Jurkat, Clone E6-1 (cell line): ENCODE results near the gene DEUP1.

Source experiments
- DNase-seq: peaks from one replicate; pipeline ENCODE4 v3.0.0-alpha.2; 2011; ENCODE audit warnings: low read depth, low spot score
- H3K4me3 ChIP-seq: 2 replicates; pipeline ENCODE4 v1.5.1; 2011; ENCODE audit warnings: mild to moderate bottlenecking, low read length, control low read depth, moderate library complexity

DEUP1 gene

DNA sequence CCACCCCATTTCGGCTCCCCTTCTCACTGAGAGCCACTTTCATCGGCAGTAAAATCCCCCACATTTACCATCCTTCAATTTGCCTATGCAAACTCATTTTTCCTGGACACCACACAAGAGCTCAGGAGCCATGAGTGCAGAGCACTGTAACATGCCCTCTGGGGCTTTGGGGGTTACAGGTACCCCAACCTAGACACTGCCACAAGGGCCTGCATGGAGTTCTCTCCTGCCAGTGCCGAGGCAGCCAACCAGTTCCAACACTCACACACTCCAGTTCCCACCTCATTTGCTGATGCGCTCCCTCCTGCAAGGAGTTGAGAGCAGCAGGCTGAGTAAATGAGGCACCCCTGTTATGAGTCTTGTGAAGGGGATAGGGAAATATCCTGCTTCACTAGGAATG is 136.5 kb downstream of the DEUP1 start:
- no peak for DNase-seq

DNA sequence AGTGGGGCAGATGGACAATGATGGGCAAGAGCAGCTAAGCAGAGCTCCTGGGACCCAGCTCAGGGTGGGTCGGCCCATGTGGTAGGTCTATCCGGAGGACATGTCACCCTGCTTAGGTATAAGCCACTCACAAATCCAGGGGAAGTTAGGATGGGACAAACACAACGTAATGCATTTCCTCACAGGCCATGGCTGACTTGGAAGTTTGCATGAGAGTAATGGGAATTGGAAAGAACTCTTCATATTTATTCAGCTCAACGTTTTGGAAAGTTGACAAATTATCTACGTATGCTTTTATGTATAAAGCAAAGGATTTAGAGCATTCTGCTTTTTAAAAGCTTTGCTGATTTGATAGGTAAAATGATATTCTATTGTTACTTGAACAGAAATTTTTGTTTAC is 137.7 kb downstream of the DEUP1 start:
- DNase-seq: no peak
- no peak overlapping the region for H3K4me3 ChIP-seq

More for the DNA sequence above, 136.5 kb downstream of the DEUP1 start:
- H3K4me3 ChIP-seq: no peak overlapping the region

DNA sequence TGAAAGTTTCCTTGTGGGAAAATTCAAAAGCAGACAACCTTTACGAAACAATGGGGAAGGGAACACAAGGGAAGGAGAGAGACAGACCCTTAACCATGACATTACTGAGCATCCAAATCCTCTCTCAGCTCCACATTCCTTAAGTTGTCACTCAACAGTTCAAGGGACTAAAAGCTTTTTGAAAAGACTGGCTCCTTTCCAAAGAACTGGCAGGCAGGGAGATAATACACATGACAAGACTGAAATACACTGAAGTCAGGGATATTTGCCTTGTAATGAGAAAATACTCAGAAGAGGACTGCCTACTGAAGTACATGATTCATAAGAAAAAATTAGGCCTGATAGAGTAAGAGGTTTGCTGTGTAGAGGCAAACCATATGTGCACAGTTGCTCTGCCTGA is 143.6 kb downstream of the DEUP1 start:
- DNase-seq: no peak
- no peak overlapping the region for H3K4me3 ChIP-seq

DNA sequence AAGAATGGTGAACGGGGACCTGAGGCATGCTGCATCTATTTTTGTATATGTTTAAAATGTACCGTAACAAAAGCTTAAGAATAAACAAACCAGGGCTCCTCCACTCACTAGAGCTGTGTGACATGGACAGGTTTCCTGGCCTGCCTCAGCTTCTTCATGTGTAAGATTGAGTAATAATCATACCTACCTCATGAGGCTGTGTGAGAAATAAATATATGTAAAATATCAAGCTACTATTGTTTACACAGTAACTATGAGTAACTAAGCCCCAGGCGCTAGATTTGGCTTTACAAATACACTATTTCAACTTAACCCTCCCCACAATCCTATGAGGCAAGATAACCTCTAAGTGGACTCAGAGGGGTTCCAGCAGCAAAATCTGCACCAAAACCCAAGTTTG is 146.3 kb downstream of the DEUP1 start:
- H3K4me3 ChIP-seq: no peak overlapping the region
- no peak for DNase-seq

DNA sequence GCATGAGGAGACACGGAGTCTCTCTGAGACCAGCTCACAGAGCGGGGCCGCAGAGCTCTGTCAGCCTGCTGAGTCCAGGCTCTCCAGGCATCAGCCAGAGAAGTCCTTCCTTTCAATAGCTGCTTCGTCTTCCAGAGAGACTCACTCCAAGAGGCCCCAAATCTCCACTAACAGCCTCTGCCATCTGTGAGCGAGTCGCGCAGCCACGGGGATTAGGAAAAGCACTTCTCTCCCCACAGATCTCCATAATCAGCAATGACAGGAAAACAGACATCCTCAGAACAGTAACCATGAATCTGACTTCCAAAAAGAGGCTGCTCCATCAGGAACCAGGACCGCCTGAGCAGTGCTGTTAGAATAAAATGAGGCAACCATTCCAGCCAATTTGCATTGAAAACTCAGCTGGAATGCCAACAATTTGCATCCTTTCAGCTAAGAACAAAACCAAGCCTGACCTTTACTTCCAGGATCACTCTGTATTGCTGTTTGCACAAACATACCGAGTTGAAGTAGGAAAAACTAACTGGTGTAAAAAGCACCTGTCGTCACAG is 147.2 kb downstream of the DEUP1 start:
- no peak overlapping the region for H3K4me3 ChIP-seq
- no peak for DNase-seq

DNA sequence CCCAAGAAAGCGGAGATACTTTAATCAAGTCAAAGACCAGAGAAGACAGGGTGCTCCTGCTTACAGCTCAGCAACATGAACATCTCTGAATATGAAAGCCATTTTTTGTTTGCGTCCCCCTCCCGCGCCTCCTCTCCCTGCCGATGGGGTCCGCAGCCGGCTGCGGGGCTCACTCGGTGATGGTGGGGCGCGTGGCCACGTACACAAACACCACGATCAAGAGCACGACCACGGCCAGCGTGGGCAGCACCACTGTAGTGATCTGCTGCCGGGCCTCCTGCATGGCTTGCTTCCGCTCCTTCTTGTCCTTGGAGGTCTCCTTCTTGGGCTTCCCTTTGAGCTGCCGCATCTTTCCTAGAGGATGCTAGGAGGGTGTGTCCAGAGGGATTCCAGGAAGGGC is 148.3 kb downstream of the DEUP1 start:
- no peak overlapping the region for H3K4me3 ChIP-seq
- no peak for DNase-seq

DNA sequence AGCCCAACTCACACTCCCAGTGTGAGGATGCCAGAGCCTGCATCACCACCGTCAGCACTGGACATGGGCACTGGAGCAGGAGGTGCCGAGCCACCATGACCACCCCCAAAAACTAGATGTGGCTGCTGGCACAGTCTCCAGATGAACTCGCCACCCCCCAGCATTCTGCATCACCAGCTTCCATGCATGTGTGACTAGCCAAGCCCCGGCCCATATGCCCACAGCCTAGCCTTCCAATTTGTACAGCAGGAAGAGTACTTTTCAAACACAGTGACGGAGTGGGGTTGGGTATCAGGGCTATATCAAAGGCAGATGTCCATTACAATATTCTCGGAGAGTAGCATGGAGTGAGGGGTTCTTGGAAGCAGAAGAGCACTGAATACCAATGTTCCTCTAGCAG is 149.7 kb downstream of the DEUP1 start:
- no peak overlapping the region for H3K4me3 ChIP-seq
- DNase-seq: no peak

DNA sequence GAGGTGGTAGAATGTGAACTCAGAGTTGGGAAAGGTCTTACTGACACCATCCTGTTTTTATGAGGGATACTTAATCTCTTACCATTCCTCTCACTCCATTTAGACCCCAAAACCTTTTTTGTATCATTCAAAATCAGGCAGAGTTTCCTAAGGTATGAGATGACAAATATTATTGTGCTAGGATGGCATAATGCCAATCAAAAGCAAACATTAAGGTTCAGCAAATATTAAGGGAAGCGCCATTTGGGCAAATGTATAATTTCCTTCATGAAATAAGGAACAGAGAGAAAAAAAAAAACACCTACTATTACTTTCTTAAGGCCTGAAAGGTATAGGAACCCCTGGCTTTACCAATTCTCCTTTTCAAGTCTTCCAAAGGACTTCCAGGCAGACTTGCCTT is 150.2 kb downstream of the DEUP1 start:
- no peak overlapping the region for H3K4me3 ChIP-seq
- DNase-seq: no peak

DNA sequence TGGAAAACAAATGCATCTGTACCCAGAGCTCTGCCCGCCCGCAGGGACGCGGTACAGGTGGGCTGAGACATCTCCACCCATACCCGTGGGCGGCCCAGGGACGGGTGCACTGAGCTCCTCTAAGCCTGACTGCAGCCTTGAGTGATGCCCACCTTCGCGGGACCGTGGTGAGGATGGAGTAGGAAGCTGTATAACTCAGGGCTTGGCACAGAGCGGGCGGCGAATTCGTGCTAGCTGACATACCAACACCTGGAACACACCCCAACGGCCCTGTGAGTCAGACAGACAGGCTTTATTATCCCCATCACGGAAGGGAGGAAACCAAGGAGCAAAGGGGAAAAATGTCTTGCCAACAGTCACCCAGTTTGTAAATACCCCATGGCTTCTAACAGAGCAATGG is 150.7 kb downstream of the DEUP1 start:
- DNase-seq: no peak
- no peak overlapping the region for H3K4me3 ChIP-seq

DNA sequence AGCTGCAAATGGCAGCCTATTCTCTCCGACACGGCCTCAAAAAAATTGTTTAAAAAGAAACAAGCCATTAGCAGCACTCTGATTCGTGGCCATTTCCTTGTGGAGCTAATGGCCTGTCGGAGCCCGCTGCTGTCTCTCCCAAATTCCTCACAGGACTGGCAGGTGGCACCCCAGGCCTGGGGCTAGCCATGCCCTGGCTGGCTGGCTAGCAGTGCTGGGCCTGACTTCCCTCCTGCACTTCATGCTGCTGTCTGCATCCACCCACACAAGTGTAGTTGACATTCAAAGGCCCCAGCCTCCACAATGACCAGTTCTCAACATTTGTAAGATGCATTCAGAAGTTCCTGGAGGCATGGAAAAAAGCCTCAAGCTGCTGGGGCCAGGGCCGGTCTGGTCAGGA is 151.2 kb downstream of the DEUP1 start:
- no peak overlapping the region for H3K4me3 ChIP-seq
- no peak for DNase-seq

DNA sequence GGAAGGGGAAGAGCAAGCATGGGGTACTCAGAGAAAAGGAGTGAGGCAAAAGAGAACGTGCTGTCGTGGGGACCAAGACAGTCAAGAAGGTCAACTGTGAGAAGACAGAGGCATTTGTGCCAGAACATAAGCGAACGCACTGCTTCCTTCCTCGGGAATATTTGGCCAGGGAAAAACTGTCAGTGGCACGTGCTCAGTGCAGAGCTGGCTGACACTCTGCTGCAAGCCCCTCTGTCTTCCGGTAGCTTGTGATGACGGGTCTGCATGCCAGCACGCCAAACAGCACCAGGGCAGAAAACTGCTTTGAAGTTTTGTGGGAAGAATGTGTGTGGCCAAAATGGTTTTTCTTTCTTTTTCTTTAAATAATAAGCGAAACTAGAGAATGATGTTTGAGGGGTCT is 152.0 kb downstream of the DEUP1 start:
- H3K4me3 ChIP-seq: no peak overlapping the region
- DNase-seq: no peak

DNA sequence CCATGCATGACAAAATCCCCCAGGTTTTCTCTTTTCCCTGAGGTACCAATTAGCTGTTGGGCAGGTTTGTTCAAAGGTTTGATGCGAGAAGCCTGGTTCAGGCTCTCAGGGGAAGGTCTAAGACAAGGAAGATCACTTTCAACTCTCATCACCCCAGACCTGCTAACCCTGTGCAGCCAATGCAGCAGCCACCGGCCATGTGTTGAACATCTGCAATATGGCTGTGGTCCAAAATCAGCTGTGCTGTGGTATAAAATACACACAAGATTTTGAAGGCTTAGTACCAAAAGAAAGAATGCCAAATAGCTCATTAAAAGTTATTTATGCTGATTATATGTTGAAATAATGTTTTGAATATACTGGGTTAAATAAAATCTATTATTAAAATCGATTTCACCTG is 154.2 kb downstream of the DEUP1 start:
- no peak for DNase-seq
- H3K4me3 ChIP-seq: no peak overlapping the region

DNA sequence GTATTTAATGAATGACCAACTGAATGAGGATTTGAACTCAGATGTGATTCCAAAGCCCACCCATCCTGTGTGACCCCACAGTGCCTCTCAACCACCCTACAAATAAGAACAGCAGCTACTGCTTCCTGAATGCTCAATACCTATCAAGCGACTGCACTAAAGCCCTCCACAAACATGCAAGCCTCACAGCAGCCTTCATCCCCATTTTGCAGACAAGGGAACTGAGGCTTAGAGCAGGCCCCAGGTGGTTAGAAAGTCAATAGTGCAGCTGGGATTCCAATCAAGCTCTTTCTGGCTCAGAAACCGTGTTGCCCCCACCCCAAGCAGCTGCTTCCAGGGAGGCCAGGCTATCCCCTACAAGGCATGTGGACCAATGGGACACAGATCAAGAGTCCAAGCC is 155.4 kb downstream of the DEUP1 start:
- no peak overlapping the region for H3K4me3 ChIP-seq
- DNase-seq: no peak

DNA sequence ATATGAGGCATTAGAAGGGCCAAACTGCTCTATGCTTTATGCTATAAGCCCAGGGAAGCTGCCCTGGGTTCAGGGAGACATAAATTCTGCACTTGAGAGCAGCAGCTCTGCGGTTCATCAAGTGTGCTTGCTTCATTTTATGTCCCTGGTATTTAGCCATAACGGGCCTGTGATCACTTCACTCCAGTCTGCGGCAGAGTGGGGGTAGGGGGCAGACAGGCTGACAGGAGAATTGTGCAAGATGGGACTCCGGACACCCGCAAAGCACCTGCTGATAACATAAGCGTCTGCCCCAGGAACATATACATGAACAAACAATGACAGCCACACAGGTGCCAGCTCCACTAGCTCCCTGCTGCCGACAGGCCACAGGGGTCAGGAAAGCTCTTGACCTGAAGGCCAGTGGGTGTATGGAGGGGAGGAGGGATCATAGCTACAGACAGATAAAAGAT is 156.5 kb downstream of the DEUP1 start:
- H3K4me3 ChIP-seq: no peak overlapping the region
- no peak for DNase-seq
